GM08714 (cell line): ENCODE results near the gene PIK3C2B.

Experiments used
- H3K4me3 ChIP-seq: fragments of 200-500 bp; sonication (Bioruptor generic); 2 replicates; pipeline ENCODE4 v1.5.1; 2014; ENCODE audit warnings: mild to moderate bottlenecking, low read length, inconsistent platforms
- ZNF274 ChIP-seq: IDR thresholded peaks from 2 replicates; pipeline ENCODE4 v1.6.1; 2012; ENCODE audit warnings: mild to moderate bottlenecking, low read depth, low read length

Gene PIK3C2B

GRCh38 chr1:204450461-204451257 lies 43.9 kb downstream of the PIK3C2B start:
- H3K4me3 ChIP-seq = no peak overlapping the region
- no peak for TF ChIP-seq ZNF274

- no peak for TF ChIP-seq ZNF274
Measured at GRCh38 chr1:204449678-204450280, 44.8 kb downstream of the PIK3C2B start.

DNA sequence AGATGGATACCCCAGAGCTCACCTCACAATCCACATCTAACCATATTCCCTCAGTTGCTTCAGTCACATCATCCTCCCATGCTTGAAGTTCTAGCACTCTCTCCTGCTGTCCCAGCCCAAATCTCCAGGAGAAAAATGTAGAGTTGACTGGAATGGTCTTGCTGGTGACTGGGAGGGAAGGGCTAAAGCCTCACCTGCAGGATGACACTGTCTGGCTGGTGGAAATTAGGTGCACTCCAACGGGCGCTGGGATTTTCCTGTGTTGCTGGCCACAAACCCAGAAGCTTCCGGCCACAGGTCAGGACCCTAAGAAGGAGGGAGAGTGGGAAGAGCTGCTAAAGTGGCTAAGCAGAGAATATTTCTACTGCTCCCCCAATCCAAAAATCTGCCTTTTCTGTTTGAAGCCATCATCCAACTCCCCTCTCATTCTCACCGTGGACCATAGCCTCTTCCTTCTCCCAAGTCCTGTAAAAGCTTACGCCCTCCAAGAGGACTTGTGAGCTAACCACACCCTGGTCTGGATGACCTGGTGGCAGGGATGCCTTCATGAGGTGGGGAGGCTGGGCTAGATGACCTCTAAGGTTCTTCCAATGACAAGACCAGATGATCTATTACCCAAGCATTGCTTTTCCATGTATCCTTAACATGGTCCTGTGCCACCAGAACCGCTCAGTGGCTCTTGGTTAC lies 45.5 kb downstream of the PIK3C2B start:
- H3K4me3 ChIP-seq = no peak overlapping the region
- TF ChIP-seq ZNF274 = no peak

More at GRCh38 chr1:204449678-204450280, 44.8 kb downstream of the PIK3C2B start:
- no peak overlapping the region for H3K4me3 ChIP-seq

DNA sequence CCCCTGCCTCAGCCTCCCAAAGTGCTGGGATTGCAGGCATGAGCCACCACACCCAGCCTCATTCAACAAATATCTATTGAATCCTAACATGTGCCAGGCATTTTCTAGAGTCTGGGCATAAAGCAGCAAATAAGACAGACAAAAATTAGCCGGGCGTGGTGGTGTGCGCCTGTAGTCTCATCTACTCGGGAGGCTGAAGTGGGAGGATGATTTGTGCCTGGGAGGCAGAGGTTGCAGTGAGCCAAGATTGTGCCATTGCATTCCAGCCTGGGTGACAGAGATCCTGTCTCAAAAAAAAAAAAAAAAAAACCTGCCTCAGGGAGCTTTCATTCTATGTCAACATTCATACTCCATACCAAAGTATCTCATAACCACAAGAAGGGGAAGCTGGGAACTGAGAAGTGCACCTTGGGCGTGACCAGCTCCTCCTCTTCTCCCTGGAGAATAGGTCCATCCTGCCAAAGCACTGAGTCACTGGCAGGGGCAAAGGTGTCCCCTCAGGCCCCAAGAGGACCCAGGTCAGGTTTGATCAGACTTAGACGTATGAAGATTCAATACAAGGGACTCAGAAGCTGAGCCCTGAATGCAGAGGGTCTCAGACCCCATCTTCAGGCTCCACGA lies 46.2 kb downstream of the PIK3C2B start:
- TF ChIP-seq ZNF274 = no peak
- H3K4me3 ChIP-seq = no peak overlapping the region

DNA sequence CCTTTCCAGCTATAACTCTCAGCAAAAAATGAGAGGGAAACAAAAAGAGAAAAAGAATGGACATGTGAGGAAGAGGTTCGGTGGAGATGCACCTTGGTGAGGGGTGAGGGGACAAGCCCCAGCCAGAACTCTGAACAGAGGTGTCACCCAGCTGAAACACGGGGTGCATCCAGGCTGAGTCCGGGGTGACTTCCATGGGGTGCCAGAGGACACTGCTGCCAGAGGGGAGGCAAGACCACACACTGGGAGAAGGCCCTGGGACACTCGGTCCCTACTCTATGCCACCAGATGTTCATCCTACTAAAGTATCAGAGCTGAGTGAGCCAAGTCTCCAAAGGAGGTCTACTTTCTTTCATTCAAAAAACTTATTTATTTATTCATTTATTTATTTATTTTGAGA lies 46.9 kb downstream of the PIK3C2B start:
- H3K4me3 ChIP-seq = no peak overlapping the region
- no peak for TF ChIP-seq ZNF274

GRCh38 chr1:204447190-204447589 lies 47.4 kb downstream of the PIK3C2B start:
- no peak for TF ChIP-seq ZNF274
- H3K4me3 ChIP-seq = no peak overlapping the region

DNA sequence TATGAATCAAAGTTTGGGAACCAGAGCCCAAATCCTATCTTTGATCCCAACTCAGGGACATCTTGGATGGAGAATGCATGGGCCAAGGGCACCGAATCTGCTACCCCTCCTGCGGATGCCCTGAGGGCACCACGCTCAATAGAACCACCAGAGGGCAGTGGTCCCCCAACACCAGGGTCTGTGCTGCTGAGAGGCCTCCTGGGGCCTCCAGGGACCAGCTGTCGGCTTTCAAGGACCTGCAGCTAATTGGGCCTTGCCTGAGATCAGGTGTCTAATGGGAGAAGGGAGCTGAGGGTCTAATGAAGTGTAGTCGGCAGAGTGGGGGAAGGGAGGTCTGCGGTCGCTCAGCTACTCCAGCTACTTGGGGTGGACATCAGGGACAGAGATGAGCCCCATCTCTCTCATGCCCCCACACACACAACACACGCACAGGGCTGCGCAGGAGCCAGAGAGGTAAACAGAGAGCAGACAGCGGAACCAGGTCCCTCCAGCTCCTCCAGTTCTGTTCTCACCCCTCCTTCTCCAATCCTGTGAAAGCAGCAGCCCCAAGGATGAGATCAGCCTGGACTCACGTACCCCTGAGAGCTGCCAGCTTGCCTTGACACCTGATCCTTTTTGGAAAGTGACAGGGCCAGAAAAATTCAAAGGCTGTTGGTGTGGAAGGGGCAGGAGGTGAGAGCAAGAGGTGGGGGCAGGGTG lies 48.0 kb downstream of the PIK3C2B start:
- TF ChIP-seq ZNF274 = no peak
- no peak overlapping the region for H3K4me3 ChIP-seq

DNA sequence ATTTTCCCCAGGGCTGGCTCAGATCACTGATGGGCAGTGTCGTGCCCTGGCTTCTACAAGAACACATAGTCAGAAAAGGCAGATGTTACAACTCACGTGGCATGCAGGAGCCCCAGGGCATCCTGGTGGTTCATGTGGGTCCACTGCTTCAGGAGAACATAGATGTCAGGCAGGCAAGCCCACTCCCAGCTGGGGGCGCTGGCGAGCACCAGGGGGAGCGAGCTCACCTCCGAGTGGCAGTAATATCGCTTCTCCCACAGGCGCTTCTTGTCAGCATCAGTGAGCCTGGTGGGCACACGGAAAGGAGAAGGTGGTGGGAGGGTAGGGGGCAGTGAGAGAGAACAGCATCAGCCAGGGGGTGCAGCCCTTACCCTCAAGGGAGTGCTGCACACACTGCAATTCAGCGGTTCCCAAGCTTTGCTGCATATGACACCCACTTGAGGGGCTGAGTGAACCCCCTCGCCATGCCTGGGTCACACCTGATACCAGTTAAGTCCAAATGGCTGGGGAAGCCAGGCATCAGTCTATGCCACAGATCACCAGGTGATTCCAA lies 48.7 kb downstream of the PIK3C2B start:
- no peak overlapping the region for H3K4me3 ChIP-seq
- no peak for TF ChIP-seq ZNF274
